ENCODE data around the gene CNGB1. TPM values are rescaled to one million over a fixed set of nuclear protein-coding genes. Genes with fewer than 3 reads are reported as not detected.

CNGB1 gene
- total RNA-seq, 1 experiment from 2014 or later: not detected

GRCh38 chr16:57930533-57930932, 40.4 kb downstream of the CNGB1 start:
- Histone ChIP-seq H4K20me1 (ENCODE audit: insufficient read depth) (no peaks in the 10 kb centered on the region), H3K4me1 (ENCODE audit: control insufficient read depth in 1 of 2, insufficient read depth in 2 of 2, low read length in 2 of 2) (peaks cover 0 to 6% of the 10 kb centered on the region in 2 experiments; a peak in 1 of 4 replicates), H3K79me2 (ENCODE audit: insufficient read depth, low read length) (no peaks in the 10 kb centered on the region), H3K27me3 (ENCODE audit: insufficient read depth, low read length) (no peaks in the 10 kb centered on the region), H3K9me2 (ENCODE audit: insufficient read depth) (no peaks in the 10 kb centered on the region), H3K4me2 (ENCODE audit: low read length) (no peak overlapping the region), H3K9me3 (ENCODE audit: control insufficient read depth in 1 of 2, insufficient read depth in 1 of 2, low read depth in 1 of 2, low read length in 2 of 2) (no peaks in the 10 kb centered on the region), H2AFZ (ENCODE audit: low read depth, low read length, poor library complexity, severe bottlenecking) (no peak overlapping the region), H3K27ac (ENCODE audit: low read depth, low read length) (no peak overlapping the region), H3K36me3 (ENCODE audit: control insufficient read depth in 1 of 2, insufficient read depth in 2 of 2, low read length in 2 of 2) (no peaks in the 10 kb centered on the region), H3K9ac (ENCODE audit: low read length) (no peak overlapping the region), H3K4me3 (replicated peaks in 1 of 2; ENCODE audit: low read depth in 1 of 2, low read length in 2 of 2) (no peak overlapping the region)
- no TSS peak for BruUV-seq (replicated peaks)
- ATAC-seq (no peak), DNase-seq (ENCODE audit: low read depth, low spot score) (no peak)
- POLR2A ChIA-PET: no interaction called here
- CTCF ChIA-PET: interaction anchor here (1.7 kb wide), 1 partner anchor 9 kb away, joined by 7 read pairs; no protein-coding TSS in a partner anchor
- TF ChIP-seq EZH2phosphoT487 (IDR thresholded peaks at IDR 0.05; ENCODE audit: borderline replicate concordance) (no peak), CTCF (IDR thresholded peaks at IDR 0.05 in 2 of 3, conservative IDR thresholded peaks at IDR 0.05 in 1 of 3; ENCODE audit: borderline replicate concordance in 1 of 3, insufficient read depth in 1 of 3, low read depth in 2 of 3, low read length in 2 of 3) (no peak), JUND (IDR thresholded peaks at IDR 0.05) (no peak), ZBTB33 (IDR thresholded peaks at IDR 0.05; ENCODE audit: extremely low read depth, insufficient replicate concordance, low read length) (no peak), CBX3 (IDR thresholded peaks at IDR 0.05; ENCODE audit: low read depth) (no peak), ELF1 (IDR thresholded peaks at IDR 0.05; ENCODE audit: borderline replicate concordance, low read depth) (no peak), POLR2AphosphoS5 (IDR thresholded peaks at IDR 0.05; ENCODE audit: low read depth, low read length) (no peak), EGR1 (IDR thresholded peaks at IDR 0.05; ENCODE audit: low read depth) (no peak), MAX (IDR thresholded peaks at IDR 0.05) (no peak)
- TF ChIP-seq, protein P1, sequence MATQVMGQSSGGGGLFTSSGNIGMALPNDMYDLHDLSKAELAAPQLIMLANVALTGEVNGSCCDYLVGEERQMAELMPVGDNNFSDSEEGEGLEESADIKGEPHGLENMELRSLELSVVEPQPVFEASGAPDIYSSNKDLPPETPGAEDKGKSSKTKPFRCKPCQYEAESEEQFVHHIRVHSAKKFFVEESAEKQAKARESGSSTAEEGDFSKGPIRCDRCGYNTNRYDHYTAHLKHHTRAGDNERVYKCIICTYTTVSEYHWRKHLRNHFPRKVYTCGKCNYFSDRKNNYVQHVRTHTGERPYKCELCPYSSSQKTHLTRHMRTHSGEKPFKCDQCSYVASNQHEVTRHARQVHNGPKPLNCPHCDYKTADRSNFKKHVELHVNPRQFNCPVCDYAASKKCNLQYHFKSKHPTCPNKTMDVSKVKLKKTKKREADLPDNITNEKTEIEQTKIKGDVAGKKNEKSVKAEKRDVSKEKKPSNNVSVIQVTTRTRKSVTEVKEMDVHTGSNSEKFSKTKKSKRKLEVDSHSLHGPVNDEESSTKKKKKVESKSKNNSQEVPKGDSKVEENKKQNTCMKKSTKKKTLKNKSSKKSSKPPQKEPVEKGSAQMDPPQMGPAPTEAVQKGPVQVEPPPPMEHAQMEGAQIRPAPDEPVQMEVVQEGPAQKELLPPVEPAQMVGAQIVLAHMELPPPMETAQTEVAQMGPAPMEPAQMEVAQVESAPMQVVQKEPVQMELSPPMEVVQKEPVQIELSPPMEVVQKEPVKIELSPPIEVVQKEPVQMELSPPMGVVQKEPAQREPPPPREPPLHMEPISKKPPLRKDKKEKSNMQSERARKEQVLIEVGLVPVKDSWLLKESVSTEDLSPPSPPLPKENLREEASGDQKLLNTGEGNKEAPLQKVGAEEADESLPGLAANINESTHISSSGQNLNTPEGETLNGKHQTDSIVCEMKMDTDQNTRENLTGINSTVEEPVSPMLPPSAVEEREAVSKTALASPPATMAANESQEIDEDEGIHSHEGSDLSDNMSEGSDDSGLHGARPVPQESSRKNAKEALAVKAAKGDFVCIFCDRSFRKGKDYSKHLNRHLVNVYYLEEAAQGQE (IDR thresholded peaks at IDR 0.05; ENCODE audit: low read depth): no peak
- intact Hi-C loops (cut with micrococcal nuclease): no loop called here
- RAD21 ChIA-PET (ENCODE audit: low non-redundant PET in 1 of 2, low total read pairs in 2 of 2, uncharacterized antibody in 2 of 2, unreplicated experiment in 2 of 2): no interaction called here

Measured in HCT116 (cell line).